Mucosa of rectum (tissue), 2 donors: ENCODE measurements around the gene RIOX2.
"Not testable (repeated sequence)": the region's sequence is repeated elsewhere in the genome, so short reads cannot be mapped to it uniquely, and the experiment has no call there.

ENCODE experiments used
- H3K27ac ChIP-seq, 2 donors: one replicate each; pipeline ENCODE4 v1.7.0; 2013; ENCODE audit warnings: inconsistent platforms in 2 of 2, low read depth in 2 of 2, low read length in 2 of 2
- H3K27me3 ChIP-seq, 2 donors: one replicate each; pipeline ENCODE4 v1.7.0; 2013; ENCODE audit warnings: low read length in 2 of 2; ENCODE audit not compliant: control insufficient read depth in 2 of 2, insufficient read depth in 2 of 2
- H3K36me3 ChIP-seq, 2 donors: one replicate each; pipeline ENCODE4 v1.7.0; 2013; ENCODE audit warnings: low read length in 2 of 2; ENCODE audit not compliant: control insufficient read depth in 2 of 2, insufficient read depth in 2 of 2
- H3K4me1 ChIP-seq, 2 donors: one replicate each; pipeline ENCODE4 v1.7.0; 2013; ENCODE audit warnings: low read length in 2 of 2, mild to moderate bottlenecking in 1 of 2; ENCODE audit not compliant: control insufficient read depth in 2 of 2, insufficient read depth in 2 of 2
- H3K4me3 ChIP-seq, 2 donors: one replicate each; pipeline ENCODE4 v1.7.0; 2013; ENCODE audit warnings: low read length in 2 of 2
- H3K9ac ChIP-seq, 2 donors: one replicate each; pipeline ENCODE4 v1.7.0; 2013; ENCODE audit warnings: low read length in 2 of 2, low read depth in 1 of 2, mild to moderate bottlenecking in 1 of 2
- H3K9me3 ChIP-seq, 2 donors: one replicate each; pipeline ENCODE4 v1.7.0; 2013; ENCODE audit warnings: low read length in 2 of 2; ENCODE audit not compliant: control insufficient read depth in 2 of 2
- donor health status: healthy.
- donor health status: Normal muscosa, but diverticular disease.

Gene RIOX2

GRCh38 chr3:97971679-97972567, at the start of gene RIOX2:
RIOX2 (minus strand) TSS chr3:97972431; CDS start chr3:97967593, 4,838 bp downstream.
- Histone ChIP-seq H3K4me3 (peak within 1 kb of the TSS; percentile 68 to 76), H3K36me3 (peaks cover 3 to 4% of the 10 kb centered on the region in 2 donors), H3K9me3 (no peaks in the 10 kb centered on the region), H3K27me3 (no peaks in the 10 kb centered on the region), H3K9ac (peak within 1 kb of the TSS; percentile 50 to 65), H3K27ac (peak within 1 kb of the TSS; percentile 70 to 75), H3K4me1 (peaks cover 9 to 16% of the 10 kb centered on the region in 2 donors)

- no peaks in the 10 kb centered on the region for H3K27me3 ChIP-seq
- no peaks in the 10 kb centered on the region for H3K4me1 ChIP-seq
- no peak overlapping the region for H3K9ac ChIP-seq
- no peak overlapping the region for H3K4me3 ChIP-seq
- no peaks in the 10 kb centered on the region for H3K9me3 ChIP-seq
- H3K36me3 ChIP-seq, result no peaks in the 10 kb centered on the region
- H3K27ac ChIP-seq, result no peak overlapping the region
These were observed 48.2 kb upstream of the RIOX2 start for GRCh38 chr3:98020412-98020811.

GRCh38 chr3:98018301-98018700, 46.1 kb upstream of the RIOX2 start:
- no peaks in the 10 kb centered on the region for H3K4me1 ChIP-seq
- H3K9ac ChIP-seq, result no peak overlapping the region
- no peaks in the 10 kb centered on the region for H3K27me3 ChIP-seq
- no peaks in the 10 kb centered on the region for H3K9me3 ChIP-seq
- no peak overlapping the region for H3K27ac ChIP-seq
- H3K4me3 ChIP-seq, result no peak overlapping the region
- H3K36me3 ChIP-seq, result no peaks in the 10 kb centered on the region

- Histone ChIP-seq H3K27me3 (no peaks in the 10 kb centered on the region), H3K4me3 (no peak overlapping the region), H3K36me3 (no peaks in the 10 kb centered on the region), H3K4me1 (no peaks in the 10 kb centered on the region), H3K27ac (no peak overlapping the region), H3K9ac (no peak overlapping the region), H3K9me3 (no peaks in the 10 kb centered on the region)
These were observed 42.0 kb upstream of the RIOX2 start for GRCh38 chr3:98014268-98014585.

- no peaks in the 10 kb centered on the region for H3K9me3 ChIP-seq
- H3K36me3 ChIP-seq, result no peaks in the 10 kb centered on the region
- H3K27me3 ChIP-seq, result no peaks in the 10 kb centered on the region
- no peak overlapping the region for H3K9ac ChIP-seq
- no peaks in the 10 kb centered on the region for H3K4me1 ChIP-seq
- no peak overlapping the region for H3K27ac ChIP-seq
- no peak overlapping the region for H3K4me3 ChIP-seq
These were observed 41.4 kb upstream of the RIOX2 start for GRCh38 chr3:98013411-98014267.

GRCh38 chr3:98012979-98013378, 40.7 kb upstream of the RIOX2 start:
- Histone ChIP-seq H3K36me3 (no peaks in the 10 kb centered on the region), H3K9ac (no peak overlapping the region), H3K27me3 (no peaks in the 10 kb centered on the region), H3K4me3 (no peak overlapping the region), H3K27ac (no peak overlapping the region), H3K9me3 (no peaks in the 10 kb centered on the region), H3K4me1 (no peaks in the 10 kb centered on the region)

- not testable (repeated sequence) for H3K36me3 ChIP-seq, H3K4me1 ChIP-seq, H3K4me3 ChIP-seq, H3K27me3 ChIP-seq, H3K9me3 ChIP-seq, H3K27ac ChIP-seq, H3K9ac ChIP-seq
These were observed 38.7 kb upstream of the RIOX2 start for GRCh38 chr3:98010883-98011449.

GRCh38 chr3:98010194-98010882, 38.1 kb upstream of the RIOX2 start:
- Histone ChIP-seq H3K36me3 (no peaks in the 10 kb centered on the region), H3K9me3 (no peaks in the 10 kb centered on the region), H3K4me3 (no peak overlapping the region), H3K27ac (no peak overlapping the region), H3K4me1 (no peaks in the 10 kb centered on the region), H3K9ac (no peak overlapping the region), H3K27me3 (no peaks in the 10 kb centered on the region)

GRCh38 chr3:98008855-98009254, 36.6 kb upstream of the RIOX2 start:
- no peak overlapping the region for H3K4me3 ChIP-seq
- no peaks in the 10 kb centered on the region for H3K27me3 ChIP-seq
- H3K27ac ChIP-seq, result no peak overlapping the region
- no peaks in the 10 kb centered on the region for H3K36me3 ChIP-seq
- no peaks in the 10 kb centered on the region for H3K4me1 ChIP-seq
- no peaks in the 10 kb centered on the region for H3K9me3 ChIP-seq
- no peak overlapping the region for H3K9ac ChIP-seq
